Right atrium auricular region (tissue), 2 donors: ENCODE data around the gene OR1K1. TPM values are rescaled to one million over a fixed set of nuclear protein-coding genes. Genes with fewer than 3 reads are reported as not detected.

Experiments
- DNase-seq: peaks from one replicate; pipeline ENCODE4 v3.0.0-alpha.2; 2019; ENCODE audit warnings: low spot score
- H3K27ac ChIP-seq, 2 donors: fragments of 200-600 bp; sonication (generic); 1 replicate in 1 of 2; 2 replicates in 1 of 2; pipeline ENCODE4 v1.5.1; 2016 to 2019
- H3K27me3 ChIP-seq, 2 donors: fragments of 200-600 bp; sonication (generic); one replicate each; pipeline versions ENCODE4 v1.5.1 to v1.6.0; 2017 to 2019
- H3K36me3 ChIP-seq: fragments of 200-600 bp; sonication (generic); one replicate; pipeline ENCODE4 v1.5.1; 2016
- H3K4me1 ChIP-seq, 2 donors: fragments of 200-600 bp; sonication (generic); one replicate each; pipeline versions ENCODE4 v1.5.1 to v1.6.0; 2017 to 2019
- H3K4me3 ChIP-seq, 2 donors: fragments of 200-600 bp; sonication (generic); 1 replicate in 1 of 2; 2 replicates in 1 of 2; pipeline ENCODE4 v1.5.1; 2017 to 2019; ENCODE audit warnings: mild to moderate bottlenecking in 1 of 2, moderate library complexity in 1 of 2
- H3K9me3 ChIP-seq, 2 donors: fragments of 200-600 bp; sonication (generic); one replicate each; pipeline ENCODE4 v1.5.1; 2019
- CTCF ChIP-seq, 2 donors: fragments of 200-600 bp; sonication (generic); IDR thresholded peaks; one replicate each; pipeline ENCODE4 v1.5.1; 2019; ENCODE audit warnings: antibody characterized with exemption in 2 of 2
- total RNA-seq, 2 donors: library from RNA; depleted of rRNA; stranded (reverse); fragments of >200 nt; gene quantifications; one replicate each; pipeline ENCODE4 v1.1.0, GENCODE V29; 2016

The OR1K1 gene, protein sequence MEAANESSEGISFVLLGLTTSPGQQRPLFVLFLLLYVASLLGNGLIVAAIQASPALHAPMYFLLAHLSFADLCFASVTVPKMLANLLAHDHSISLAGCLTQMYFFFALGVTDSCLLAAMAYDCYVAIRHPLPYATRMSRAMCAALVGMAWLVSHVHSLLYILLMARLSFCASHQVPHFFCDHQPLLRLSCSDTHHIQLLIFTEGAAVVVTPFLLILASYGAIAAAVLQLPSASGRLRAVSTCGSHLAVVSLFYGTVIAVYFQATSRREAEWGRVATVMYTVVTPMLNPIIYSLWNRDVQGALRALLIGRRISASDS
- not detected for total RNA-seq

DNA sequence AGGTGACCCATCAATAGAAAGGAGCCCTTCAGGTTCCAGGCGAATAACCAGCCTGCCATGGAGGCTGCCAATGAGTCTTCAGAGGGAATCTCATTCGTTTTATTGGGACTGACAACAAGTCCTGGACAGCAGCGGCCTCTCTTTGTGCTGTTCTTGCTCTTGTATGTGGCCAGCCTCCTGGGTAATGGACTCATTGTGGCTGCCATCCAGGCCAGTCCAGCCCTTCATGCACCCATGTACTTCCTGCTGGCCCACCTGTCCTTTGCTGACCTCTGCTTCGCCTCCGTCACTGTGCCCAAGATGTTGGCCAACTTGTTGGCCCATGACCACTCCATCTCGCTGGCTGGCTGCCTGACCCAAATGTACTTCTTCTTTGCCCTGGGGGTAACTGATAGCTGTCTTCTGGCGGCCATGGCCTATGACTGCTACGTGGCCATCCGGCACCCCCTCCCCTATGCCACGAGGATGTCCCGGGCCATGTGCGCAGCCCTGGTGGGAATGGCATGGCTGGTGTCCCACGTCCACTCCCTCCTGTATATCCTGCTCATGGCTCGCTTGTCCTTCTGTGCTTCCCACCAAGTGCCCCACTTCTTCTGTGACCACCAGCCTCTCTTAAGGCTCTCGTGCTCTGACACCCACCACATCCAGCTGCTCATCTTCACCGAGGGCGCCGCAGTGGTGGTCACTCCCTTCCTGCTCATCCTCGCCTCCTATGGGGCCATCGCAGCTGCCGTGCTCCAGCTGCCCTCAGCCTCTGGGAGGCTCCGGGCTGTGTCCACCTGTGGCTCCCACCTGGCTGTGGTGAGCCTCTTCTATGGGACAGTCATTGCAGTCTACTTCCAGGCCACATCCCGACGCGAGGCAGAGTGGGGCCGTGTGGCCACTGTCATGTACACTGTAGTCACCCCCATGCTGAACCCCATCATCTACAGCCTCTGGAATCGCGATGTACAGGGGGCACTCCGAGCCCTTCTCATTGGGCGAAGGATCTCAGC lies at the start of gene OR1K1:
OR1K1 (plus strand) TSS at position 58 of the 995 bp plus-strand sequence; CDS start at position 58, 0 bp downstream.
- no peak for TF ChIP-seq CTCF (IDR thresholded peaks at IDR 0.05)
- H3K36me3 ChIP-seq = no peaks in the 10 kb centered on the region
- DNase-seq = no peak

GRCh38 chr9:122754825-122755224 lies 45.1 kb upstream of the OR1K1 start:
- H3K27me3 ChIP-seq = no peaks in the 10 kb centered on the region
- H3K4me3 ChIP-seq = no peak overlapping the region
- H3K27ac ChIP-seq = no peak overlapping the region
- H3K4me1 ChIP-seq = no peaks in the 10 kb centered on the region
- no peak for DNase-seq
- H3K9me3 ChIP-seq = peaks cover 0 to 13% of the 10 kb centered on the region in 2 donors
- no peaks in the 10 kb centered on the region for H3K36me3 ChIP-seq
- no peak for TF ChIP-seq CTCF (IDR thresholded peaks at IDR 0.05)

More for the DNA sequence above, at the start of gene OR1K1:
- no peaks in the 10 kb centered on the region for H3K4me1 ChIP-seq
- no peaks in the 10 kb centered on the region for H3K9me3 ChIP-seq
- H3K27me3 ChIP-seq = no peaks in the 10 kb centered on the region
- H3K4me3 ChIP-seq = no peak within 1 kb of the TSS
- H3K27ac ChIP-seq = no peak within 1 kb of the TSS

DNA sequence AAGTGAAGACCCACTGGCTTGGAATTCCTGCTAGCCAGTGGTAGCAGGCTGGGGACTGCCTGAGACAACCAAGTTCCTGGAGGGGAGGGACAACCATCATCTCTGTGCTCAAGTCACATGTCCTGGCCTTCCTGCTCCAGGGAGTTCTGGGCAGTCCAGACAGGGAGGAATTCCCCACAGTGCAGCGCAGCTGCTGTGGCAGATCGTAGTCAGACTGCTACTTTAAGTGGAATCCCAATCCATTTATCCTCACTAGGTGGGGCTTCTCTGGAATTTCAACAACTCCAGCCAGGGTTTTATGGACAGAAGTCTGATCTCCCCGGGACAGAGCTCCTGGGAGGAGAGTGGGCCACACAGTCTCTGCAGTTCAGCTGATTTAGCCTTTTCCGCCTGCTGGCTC lies 32.1 kb upstream of the OR1K1 start:
- no peak for DNase-seq
- Histone ChIP-seq H3K4me1 (no peaks in the 10 kb centered on the region), H3K9me3 (peaks cover 0 to 40% of the 10 kb centered on the region in 2 donors), H3K27me3 (no peaks in the 10 kb centered on the region), H3K4me3 (no peak overlapping the region), H3K36me3 (no peaks in the 10 kb centered on the region), H3K27ac (no peak overlapping the region)
- TF ChIP-seq CTCF (IDR thresholded peaks at IDR 0.05) = no peak

DNA sequence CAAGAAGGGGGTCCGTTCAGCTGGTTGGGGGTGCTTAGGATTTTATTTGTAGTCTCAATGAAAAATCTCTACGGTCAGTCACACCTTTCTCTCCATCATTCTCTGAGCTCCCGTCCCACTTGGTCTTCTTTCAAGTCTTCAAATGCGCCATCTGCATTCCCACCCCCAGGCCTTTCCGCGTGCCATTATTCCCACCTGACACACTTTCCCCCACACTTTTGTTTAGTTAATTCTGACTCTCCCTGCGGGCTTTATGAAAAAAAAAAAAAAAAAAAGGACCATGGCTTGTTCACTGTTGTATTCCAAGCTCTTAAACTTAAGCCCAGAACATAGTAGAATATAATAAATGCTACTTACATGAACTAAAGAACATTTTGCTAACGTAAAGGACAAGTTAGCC lies 22.9 kb upstream of the OR1K1 start:
- no peak for DNase-seq
- TF ChIP-seq CTCF (IDR thresholded peaks at IDR 0.05) = no peak
- no peak overlapping the region for H3K27ac ChIP-seq
- peaks cover 0 to 7% of the 10 kb centered on the region in 2 donors for H3K9me3 ChIP-seq
- H3K4me1 ChIP-seq = no peaks in the 10 kb centered on the region
- no peaks in the 10 kb centered on the region for H3K27me3 ChIP-seq
- no peaks in the 10 kb centered on the region for H3K36me3 ChIP-seq
- no peak overlapping the region for H3K4me3 ChIP-seq

- H3K4me1 ChIP-seq = no peaks in the 10 kb centered on the region
- no peak overlapping the region for H3K4me3 ChIP-seq
- no peaks in the 10 kb centered on the region for H3K9me3 ChIP-seq
- no peaks in the 10 kb centered on the region for H3K27me3 ChIP-seq
- no peaks in the 10 kb centered on the region for H3K36me3 ChIP-seq
- H3K27ac ChIP-seq = no peak overlapping the region
- no peak for DNase-seq
- TF ChIP-seq CTCF (IDR thresholded peaks at IDR 0.05) = no peak
Observed at GRCh38 chr9:122777935-122778627, 21.8 kb upstream of the OR1K1 start.
